ENCODE data around the gene RAD51B.

RAD51B gene

GRCh38 chr14:68723808-68724268 lies 904.3 kb downstream of the RAD51B start (continued):
- TF ChIP-seq, protein P1, sequence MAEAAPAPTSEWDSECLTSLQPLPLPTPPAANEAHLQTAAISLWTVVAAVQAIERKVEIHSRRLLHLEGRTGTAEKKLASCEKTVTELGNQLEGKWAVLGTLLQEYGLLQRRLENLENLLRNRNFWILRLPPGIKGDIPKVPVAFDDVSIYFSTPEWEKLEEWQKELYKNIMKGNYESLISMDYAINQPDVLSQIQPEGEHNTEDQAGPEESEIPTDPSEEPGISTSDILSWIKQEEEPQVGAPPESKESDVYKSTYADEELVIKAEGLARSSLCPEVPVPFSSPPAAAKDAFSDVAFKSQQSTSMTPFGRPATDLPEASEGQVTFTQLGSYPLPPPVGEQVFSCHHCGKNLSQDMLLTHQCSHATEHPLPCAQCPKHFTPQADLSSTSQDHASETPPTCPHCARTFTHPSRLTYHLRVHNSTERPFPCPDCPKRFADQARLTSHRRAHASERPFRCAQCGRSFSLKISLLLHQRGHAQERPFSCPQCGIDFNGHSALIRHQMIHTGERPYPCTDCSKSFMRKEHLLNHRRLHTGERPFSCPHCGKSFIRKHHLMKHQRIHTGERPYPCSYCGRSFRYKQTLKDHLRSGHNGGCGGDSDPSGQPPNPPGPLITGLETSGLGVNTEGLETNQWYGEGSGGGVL (tag by site-specific recombination; IDR thresholded peaks at IDR 0.05), result no peak
- no peak for TF ChIP-seq PRDM1 (tag by site-specific recombination; IDR thresholded peaks at IDR 0.05)

DNA sequence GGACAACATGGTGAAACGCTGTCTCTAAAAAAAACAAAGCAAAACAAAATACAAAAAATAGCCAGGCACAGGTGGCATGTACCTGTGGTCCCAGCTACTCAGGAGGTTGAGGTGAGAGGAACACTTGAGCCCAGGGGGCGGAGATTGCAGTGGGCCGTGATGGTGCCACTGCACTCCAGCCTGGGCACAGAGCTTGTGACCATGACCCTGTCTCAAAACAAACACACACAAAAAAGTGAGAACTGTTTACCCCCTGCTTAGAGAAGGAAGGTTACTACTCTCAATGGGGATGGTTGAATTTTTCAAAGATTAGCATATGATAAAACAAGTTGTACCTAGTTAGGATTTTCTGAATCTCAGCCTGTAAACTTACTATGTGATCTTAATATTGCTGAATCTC lies 905.3 kb downstream of the RAD51B start:
- ChIA-PET CTCF (no interaction called here), POLR2A (no interaction called here)
- Histone ChIP-seq H3K36me3 (ENCODE audit: control insufficient read depth in 2 of 2, insufficient read depth in 1 of 2, low read length in 2 of 2) (no peaks in the 10 kb centered on the region), H3K4me1 (ENCODE audit: control insufficient read depth, insufficient read depth, low read length) (no peaks in the 10 kb centered on the region), H3K9me3 (ENCODE audit: control insufficient read depth, insufficient read depth, low read depth, low read length) (no peaks in the 10 kb centered on the region), H3K4me3 (ENCODE audit: low read depth, low read length) (no peak overlapping the region), H3K27ac (ENCODE audit: extremely low read depth, low read depth, low read length) (no peak overlapping the region)
- TF ChIP-seq ZNF112 (tag by site-specific recombination; IDR thresholded peaks at IDR 0.05) (no peak), ZNF514 (tag by site-specific recombination; IDR thresholded peaks at IDR 0.05) (no peak), ZNF366 (tag by site-specific recombination; conservative IDR thresholded peaks at IDR 0.05) (no peak), ZNF747 (tag by site-specific recombination; IDR thresholded peaks at IDR 0.05) (no peak), ZNF555 (tag by site-specific recombination; conservative IDR thresholded peaks at IDR 0.05) (no peak), ZNF76 (tag by site-specific recombination; IDR thresholded peaks at IDR 0.05; ENCODE audit: borderline replicate concordance, low read depth) (no peak), ZNF529 (tag by site-specific recombination; IDR thresholded peaks at IDR 0.05; ENCODE audit: insufficient replicate concordance) (no peak), ZNF548 (tag by site-specific recombination; IDR thresholded peaks at IDR 0.05) (no peak), REPIN1 (tag by site-specific recombination; IDR thresholded peaks at IDR 0.05; ENCODE audit: low read depth) (no peak), ZNF239 (tag by site-specific recombination; IDR thresholded peaks at IDR 0.05) (no peak)
- TF ChIP-seq, protein P2, sequence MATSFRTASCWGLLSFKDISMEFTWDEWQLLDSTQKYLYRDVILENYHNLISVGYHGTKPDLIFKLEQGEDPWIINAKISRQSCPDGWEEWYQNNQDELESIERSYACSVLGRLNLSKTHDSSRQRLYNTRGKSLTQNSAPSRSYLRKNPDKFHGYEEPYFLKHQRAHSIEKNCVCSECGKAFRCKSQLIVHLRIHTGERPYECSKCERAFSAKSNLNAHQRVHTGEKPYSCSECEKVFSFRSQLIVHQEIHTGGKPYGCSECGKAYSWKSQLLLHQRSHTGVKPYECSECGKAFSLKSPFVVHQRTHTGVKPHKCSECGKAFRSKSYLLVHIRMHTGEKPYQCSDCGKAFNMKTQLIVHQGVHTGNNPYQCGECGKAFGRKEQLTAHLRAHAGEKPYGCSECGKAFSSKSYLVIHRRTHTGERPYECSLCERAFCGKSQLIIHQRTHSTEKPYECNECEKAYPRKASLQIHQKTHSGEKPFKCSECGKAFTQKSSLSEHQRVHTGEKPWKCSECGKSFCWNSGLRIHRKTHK (tag by site-specific recombination; IDR thresholded peaks at IDR 0.05), result no peak

GRCh38 chr14:68726093-68726695 lies 906.6 kb downstream of the RAD51B start:
- ChIA-PET CTCF (no interaction called here), POLR2A (no interaction called here)

More at GRCh38 chr14:68726093-68726695, 906.6 kb downstream of the RAD51B start:
- Histone ChIP-seq H3K4me1 (ENCODE audit: control insufficient read depth, insufficient read depth, low read length) (no peaks in the 10 kb centered on the region), H3K36me3 (ENCODE audit: control insufficient read depth in 2 of 2, insufficient read depth in 1 of 2, low read length in 2 of 2) (no peaks in the 10 kb centered on the region), H3K27ac (ENCODE audit: extremely low read depth, low read depth, low read length) (no peak overlapping the region), H3K4me3 (ENCODE audit: low read depth, low read length) (no peak overlapping the region), H3K9me3 (ENCODE audit: control insufficient read depth, insufficient read depth, low read depth, low read length) (no peaks in the 10 kb centered on the region)
- no peak for TF ChIP-seq KLF7 (tag by site-specific recombination; IDR thresholded peaks at IDR 0.05; ENCODE audit: borderline replicate concordance)
- no peak for TF ChIP-seq ZFP37 (tag by site-specific recombination; IDR thresholded peaks at IDR 0.05)
- no peak for TF ChIP-seq ZNF391 (tag by site-specific recombination; IDR thresholded peaks at IDR 0.05; ENCODE audit: borderline replicate concordance, low read depth)
- TF ChIP-seq ZNF423 (tag by site-specific recombination; IDR thresholded peaks at IDR 0.05), result no peak
- TF ChIP-seq ZNF830 (tag by site-specific recombination; IDR thresholded peaks at IDR 0.05; ENCODE audit: low read depth), result no peak
- no peak for TF ChIP-seq ZNF133 (tag by site-specific recombination; IDR thresholded peaks at IDR 0.05)
- no peak for TF ChIP-seq ZNF629 (tag by site-specific recombination; IDR thresholded peaks at IDR 0.05)
- TF ChIP-seq REPIN1 (tag by site-specific recombination; IDR thresholded peaks at IDR 0.05; ENCODE audit: low read depth), result no peak
- TF ChIP-seq PRDM2 (tag by site-specific recombination; IDR thresholded peaks at IDR 0.05; ENCODE audit: borderline replicate concordance), result no peak
- no peak for TF ChIP-seq SCRT1 (tag by site-specific recombination; IDR thresholded peaks at IDR 0.05; ENCODE audit: borderline replicate concordance)

All from HEK293 (cell line).